NCI-H748 (cell line): ENCODE data around the gene GRIPAP1.

Experiments
- DNase-seq: peaks from one replicate; lab custom pipeline; 2025; ENCODE audit not compliant: unreplicated experiment; lab: John Stamatoyannopoulos, UW

The GRIPAP1 gene

GRCh38 chrX:48927736-48928382 lies 74.2 kb downstream of the GRIPAP1 start:
- no peak for DNase-seq

- no peak for DNase-seq
These were observed 74.9 kb downstream of the GRIPAP1 start for GRCh38 chrX:48927123-48927522.

GRCh38 chrX:48924270-48924669 lies 77.8 kb downstream of the GRIPAP1 start:
- DNase-seq = no peak

GRCh38 chrX:48923771-48924170 lies 78.3 kb downstream of the GRIPAP1 start:
- DNase-seq = no peak
